Hepatocyte (in vitro differentiated cells): Measurements from ENCODE around the gene HKDC1.

Experiments
- EZH2phosphoT487 ChIP-seq: fragments of 200-600 bp; sonication (generic); IDR thresholded peaks from one replicate; pipeline ENCODE4 v1.6.1; 2018; ENCODE audit warnings: antibody characterized with exemption, mild to moderate bottlenecking, low read depth, moderate library complexity; ENCODE audit not compliant: unreplicated experiment, severe bottlenecking
- TF ChIP-seq, protein P1 (sequence below): fragments of 200-600 bp; sonication (generic); IDR thresholded peaks from 2 replicates; pipeline ENCODE4 v1.5.1; 2016; ENCODE audit warnings: antibody characterized with exemption, mild to moderate bottlenecking; ENCODE audit not compliant: poor library complexity

DNA sequence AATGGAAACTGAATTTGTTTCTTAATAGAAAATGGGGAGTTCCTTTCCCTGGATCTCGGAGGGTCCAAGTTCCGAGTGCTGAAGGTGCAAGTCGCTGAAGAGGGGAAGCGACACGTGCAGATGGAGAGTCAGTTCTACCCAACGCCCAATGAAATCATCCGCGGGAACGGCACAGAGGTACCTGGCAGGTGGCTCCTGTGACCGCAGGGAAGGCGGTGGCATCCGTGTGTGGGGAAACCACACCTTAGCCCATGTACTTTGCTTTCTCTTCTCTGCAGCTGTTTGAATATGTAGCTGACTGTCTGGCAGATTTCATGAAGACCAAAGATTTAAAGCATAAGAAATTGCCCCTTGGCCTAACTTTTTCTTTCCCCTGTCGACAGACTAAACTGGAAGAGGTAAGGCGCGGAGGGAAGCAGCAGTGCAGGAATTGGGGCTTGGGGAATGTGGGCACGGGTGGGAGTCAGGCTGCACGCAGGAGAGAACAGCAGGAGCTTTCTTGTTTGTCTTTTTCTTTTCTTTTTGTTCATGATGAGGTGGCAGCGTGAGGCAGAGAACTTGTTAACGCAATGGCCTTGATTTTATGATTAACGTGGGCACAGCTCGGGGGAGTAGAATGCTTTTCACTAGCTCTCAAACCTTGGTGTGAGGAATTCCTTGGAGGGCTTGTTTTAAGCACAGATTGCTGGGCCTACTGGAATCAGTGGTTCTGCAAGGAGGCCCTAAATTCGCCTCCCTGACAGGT, 12.8 kb downstream of the HKDC1 start:
- TF ChIP-seq, protein P1, sequence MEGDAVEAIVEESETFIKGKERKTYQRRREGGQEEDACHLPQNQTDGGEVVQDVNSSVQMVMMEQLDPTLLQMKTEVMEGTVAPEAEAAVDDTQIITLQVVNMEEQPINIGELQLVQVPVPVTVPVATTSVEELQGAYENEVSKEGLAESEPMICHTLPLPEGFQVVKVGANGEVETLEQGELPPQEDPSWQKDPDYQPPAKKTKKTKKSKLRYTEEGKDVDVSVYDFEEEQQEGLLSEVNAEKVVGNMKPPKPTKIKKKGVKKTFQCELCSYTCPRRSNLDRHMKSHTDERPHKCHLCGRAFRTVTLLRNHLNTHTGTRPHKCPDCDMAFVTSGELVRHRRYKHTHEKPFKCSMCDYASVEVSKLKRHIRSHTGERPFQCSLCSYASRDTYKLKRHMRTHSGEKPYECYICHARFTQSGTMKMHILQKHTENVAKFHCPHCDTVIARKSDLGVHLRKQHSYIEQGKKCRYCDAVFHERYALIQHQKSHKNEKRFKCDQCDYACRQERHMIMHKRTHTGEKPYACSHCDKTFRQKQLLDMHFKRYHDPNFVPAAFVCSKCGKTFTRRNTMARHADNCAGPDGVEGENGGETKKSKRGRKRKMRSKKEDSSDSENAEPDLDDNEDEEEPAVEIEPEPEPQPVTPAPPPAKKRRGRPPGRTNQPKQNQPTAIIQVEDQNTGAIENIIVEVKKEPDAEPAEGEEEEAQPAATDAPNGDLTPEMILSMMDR, result no peak
- TF ChIP-seq EZH2phosphoT487, result no peak
